K562 (cell line): ENCODE results near the gene DMP1. TPM values are rescaled to one million over a fixed set of nuclear protein-coding genes. Genes with fewer than 3 reads are reported as not detected.

Source experiments
- ATAC-seq: fragments of 200-7000 bp; cut with Tn5 transposase; 3 replicates; pipeline ENCODE4 v1.9.1; 2020; ENCODE audit warnings: moderate library complexity
- BruUV-seq: library from RNA; stranded (reverse); fragments of 400-500 nt; replicated peaks from 2 replicates; lab custom pipeline; 2021; lab: Mats Ljungman, UMichigan
- CTCF ChIA-PET: fragments of 300-600 bp; formaldehyde crosslinking; extraction: SDS; loops from one replicate; lab custom pipeline; 2021; ENCODE audit warnings: low intra/inter-chr PET ratio; lab: Yijun Ruan, JAX
- POLR2A ChIA-PET: fragments of 300-600, 350-650 bp; sonication (Branson Sonifier 250); formaldehyde crosslinking; extraction: SDS; loops from one replicate; lab custom pipeline; 2021; ENCODE audit warnings: antibody characterized with exemption, inconsistent platforms; lab: Yijun Ruan, JAX
- DNase-seq, 4 experiments: peaks; one replicate each; pipeline versions ENCODE4 v3.0.0 to v3.0.0-alpha.2; 2011 to 2018; ENCODE audit warnings: low spot score in 3 of 4, mixed read lengths in 3 of 4; ENCODE audit errors: extremely low read depth in 1 of 4
- FAIRE-seq: peaks from 2 replicates; lab custom pipeline; 2011; peaks lifted over from hg19 to GRCh38; lab: Jason Lieb, UNC
- H2AFZ ChIP-seq: 2 replicates; pipeline ENCODE4 v1.6.0; 2011; ENCODE audit warnings: low read depth, low read length, control low read depth, inconsistent platforms
- H3K27ac ChIP-seq: fragments of 200-600 bp; 3 replicates; pipeline ENCODE4 v1.8.0; 2011; ENCODE audit warnings: low read depth, mild to moderate bottlenecking, control low read depth, inconsistent platforms, low read length, moderate library complexity, mixed read lengths; ENCODE audit errors: extremely low read depth
- H3K27me3 ChIP-seq, 2 experiments: fragments of 300-600 bp in 1 of 2; 2 replicates in 1 of 2; 3 replicates in 1 of 2; pipeline versions ENCODE4 v1.6.0 to v1.8.0; 2011; ENCODE audit warnings: inconsistent platforms in 2 of 2, low read length in 2 of 2, mild to moderate bottlenecking in 1 of 2, mixed read lengths in 1 of 2, moderate library complexity in 1 of 2; ENCODE audit not compliant: control insufficient read depth in 2 of 2, insufficient read depth in 2 of 2
- H3K36me3 ChIP-seq: fragments of 300-600 bp; 3 replicates; pipeline ENCODE4 v1.8.0; 2011; ENCODE audit warnings: mild to moderate bottlenecking, low read length, inconsistent platforms; ENCODE audit not compliant: control insufficient read depth, insufficient read depth
- H3K4me1 ChIP-seq, 2 experiments: fragments of 200-600 bp in 1 of 2; replicated peaks in 1 of 2; 2 replicates in 1 of 2; 3 replicates in 1 of 2; pipeline versions ENCODE4 v1.5.1 to v1.8.0; 2011; ENCODE audit warnings: inconsistent platforms in 2 of 2, low read length in 2 of 2, mild to moderate bottlenecking in 1 of 2, mixed read lengths in 1 of 2, moderate library complexity in 1 of 2; ENCODE audit not compliant: control insufficient read depth in 2 of 2, insufficient read depth in 2 of 2
- H3K4me2 ChIP-seq: 2 replicates; pipeline ENCODE4 v1.6.1; 2011; ENCODE audit warnings: low read length, control low read depth, inconsistent platforms, mixed read lengths; ENCODE audit not compliant: insufficient read depth
- H3K4me3 ChIP-seq: fragments of 200-600 bp; sonication (generic), shearing (Covaris generic); 2 replicates; pipeline ENCODE4 v1.5.1; 2016; ENCODE audit warnings: control low read depth, inconsistent platforms
- H3K79me2 ChIP-seq: fragments of 200-600 bp; 3 replicates; pipeline ENCODE4 v1.8.0; 2011; ENCODE audit warnings: low read length, inconsistent platforms; ENCODE audit not compliant: control insufficient read depth, insufficient read depth
- H3K9ac ChIP-seq, 2 experiments: 2 replicates each; pipeline versions ENCODE4 v1.6.0 to v1.6.1; 2011; ENCODE audit warnings: low read depth in 2 of 2, low read length in 2 of 2, control low read depth in 1 of 2, inconsistent platforms in 1 of 2, mild to moderate bottlenecking in 1 of 2, mixed read lengths in 1 of 2; ENCODE audit not compliant: insufficient read depth in 1 of 2
- H3K9me1 ChIP-seq: one replicate; pipeline ENCODE4 v1.6.0; 2011; ENCODE audit warnings: inconsistent platforms, mild to moderate bottlenecking, low read length, moderate library complexity; ENCODE audit not compliant: control insufficient read depth, insufficient read depth
- H3K9me3 ChIP-seq: replicated peaks from 2 replicates; pipeline ENCODE4 v1.5.1; 2011; ENCODE audit warnings: low read depth, low read length, inconsistent platforms; ENCODE audit not compliant: control insufficient read depth, insufficient read depth
- H4K20me1 ChIP-seq: replicated peaks from 2 replicates; pipeline ENCODE4 v1.6.1; 2011; ENCODE audit warnings: low read length, inconsistent platforms, mixed read lengths; ENCODE audit not compliant: control insufficient read depth, insufficient read depth
- LARP7 ChIP-seq: fragments of 450-650 bp; IDR thresholded peaks from 2 replicates; pipeline ENCODE4 v1.6.1; 2016
- MEIS2 ChIP-seq: fragments of 450-650 bp; IDR thresholded peaks from 2 replicates; pipeline ENCODE4 v1.6.1; 2014; ENCODE audit warnings: mild to moderate bottlenecking; ENCODE audit not compliant: partially characterized antibody
- SPI1 ChIP-seq: IDR thresholded peaks from 2 replicates; pipeline ENCODE4 v1.6.1; 2011; ENCODE audit warnings: low read depth, low read length, control low read depth, borderline replicate concordance
- whole genome bisulfite sequencing: fragments of 100-300 bp; shearing (Covaris generic); methylation state at CpG from one replicate; pipeline ENCODE4 v1.1.6; 2016; ENCODE audit warnings: low coverage, mixed read lengths; ENCODE audit not compliant: insufficient coverage; ENCODE audit errors: missing lambda C conversion rate; 5-methylcytosine and 5-hydroxymethylcytosine counted together
- in situ Hi-C: fragments of 300-500 bp; cut with MboI; formaldehyde crosslinking; loops from 4 replicates; pipeline ENCODE4 v1.15.0; 2018; ENCODE audit warnings: inconsistent platforms, mixed read lengths
- intact Hi-C: fragments of 100-400 bp; cut with micrococcal nuclease; formaldehyde crosslinking; loops from 2 replicates; pipeline ENCODE4 v1.14.2; 2022
- polyA plus RNA-seq, 8 experiments: library from polyadenylated mRNA; depleted of rRNA in 4 of 8; stranded (reverse) in 5 of 8; unstranded in 3 of 8; fragments of >200 nt; fragmentation: Nextera tagmentation in 2 of 8; fragmentation: Illumina TruSeq in 1 of 8; extraction: Ambion mirVana in 2 of 8; extraction: Trizol in 1 of 8; gene quantifications; 2 replicates each; pipeline versions ENCODE4 v1.2.1 to v1.2.3, GENCODE V29; 2011 to 2014; ENCODE audit warnings: inconsistent platforms in 1 of 8, missing spikeins in 1 of 8
- total RNA-seq, 7 experiments: library from RNA; depleted of rRNA in 6 of 7; stranded (reverse); fragments of >200 nt in 6 of 7; fragmentation: Illumina TruSeq in 2 of 7; extraction: Trizol in 2 of 7; gene quantifications; 2 replicates each; pipeline versions ENCODE4 v1.2.1 to v1.2.3, GENCODE V29; 2011 to 2021; ENCODE audit warnings: low replicate concordance in 1 of 7
- TF ChIP-seq, protein P1 (sequence below), 2 experiments: IDR thresholded peaks in 1 of 2; conservative IDR thresholded peaks in 1 of 2; 2 replicates each; pipeline ENCODE4 v1.6.1; 2016; ENCODE audit warnings: low read depth in 2 of 2, mild to moderate bottlenecking in 1 of 2, missing compliant biosample characterization in 1 of 2, missing genetic modification characterization in 1 of 2, moderate library complexity in 1 of 2

DMP1 gene
- total and polyA plus RNA-seq, 9 of the 15 experiments (the other 6 are each of a cell fraction or from before 2014, with no cell fraction given) = not detected

DNA sequence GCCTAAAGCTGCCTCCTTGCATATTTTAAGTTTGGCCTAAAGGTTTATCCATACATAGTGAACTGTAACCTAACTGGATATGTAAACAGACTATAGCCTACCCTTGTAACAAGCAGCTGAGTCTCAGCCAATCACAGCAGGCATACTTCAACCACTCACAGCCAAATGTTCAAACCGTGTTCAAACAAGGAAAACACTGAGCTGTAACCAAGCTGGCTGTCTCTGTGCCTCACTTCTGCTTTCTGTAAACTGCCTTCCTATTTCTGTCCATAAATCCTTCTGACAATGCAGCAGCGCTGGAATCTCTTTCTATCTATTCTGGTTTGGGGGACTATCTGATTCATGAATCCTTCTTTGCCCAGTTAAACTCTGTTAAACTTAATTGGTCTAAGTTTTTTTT, 25.4 kb upstream of the DMP1 start:
- Histone ChIP-seq H3K9ac (no peak overlapping the region), H3K79me2 (no peaks in the 10 kb centered on the region), H3K27me3 (no peaks in the 10 kb centered on the region), H3K9me1 (no peaks in the 10 kb centered on the region), H2AFZ (no peak overlapping the region), H3K27ac (no peak overlapping the region), H3K36me3 (no peaks in the 10 kb centered on the region), H3K4me1 (no peaks in the 10 kb centered on the region), H3K4me3 (no peak overlapping the region), H4K20me1 (no peaks in the 10 kb centered on the region), H3K9me3 (no peaks in the 10 kb centered on the region), H3K4me2 (no peak overlapping the region)
- ChIA-PET POLR2A (no interaction called here), CTCF (no interaction called here)
- WGBS = 0% methylated on average over 2 of the region's 2 CpGs
- no peak for DNase-seq
- BruUV-seq = no TSS peak
- intact Hi-C loops (no loop called here), in situ Hi-C loops (no loop called here)
- no peak for FAIRE-seq
- TF ChIP-seq LARP7 (no peak), MEIS2 (peak; percentile 29), SPI1 (peak; percentile 66)
- TF ChIP-seq, protein P1, sequence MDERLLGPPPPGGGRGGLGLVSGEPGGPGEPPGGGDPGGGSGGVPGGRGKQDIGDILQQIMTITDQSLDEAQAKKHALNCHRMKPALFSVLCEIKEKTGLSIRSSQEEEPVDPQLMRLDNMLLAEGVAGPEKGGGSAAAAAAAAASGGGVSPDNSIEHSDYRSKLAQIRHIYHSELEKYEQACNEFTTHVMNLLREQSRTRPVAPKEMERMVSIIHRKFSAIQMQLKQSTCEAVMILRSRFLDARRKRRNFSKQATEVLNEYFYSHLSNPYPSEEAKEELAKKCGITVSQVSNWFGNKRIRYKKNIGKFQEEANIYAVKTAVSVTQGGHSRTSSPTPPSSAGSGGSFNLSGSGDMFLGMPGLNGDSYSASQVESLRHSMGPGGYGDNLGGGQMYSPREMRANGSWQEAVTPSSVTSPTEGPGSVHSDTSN (CRISPR knock-in tag; IDR thresholded peaks at IDR 0.05; ENCODE audit: low read depth) = no peak
- TF ChIP-seq, protein P1 (tag; conservative IDR thresholded peaks at IDR 0.05; ENCODE audit: low read depth) = 0 out of 2 replicates have a peak, but pooled peaks have one; percentile 17
- no peak for ATAC-seq
